HepG2 (cell line): ENCODE results near the gene EXOSC9. TPM values are rescaled to one million over a fixed set of nuclear protein-coding genes. Genes with fewer than 3 reads are reported as not detected.

Experiments
- ATAC-seq: fragments of 200-7000 bp; cut with Tn5 transposase; 3 replicates; pipeline ENCODE4 v1.9.1; 2020; ENCODE audit warnings: mild to moderate bottlenecking, moderate library complexity
- BruUV-seq: library from RNA; stranded (reverse); fragments of 400-500 nt; replicated peaks from 2 replicates; lab custom pipeline; 2021; lab: Mats Ljungman, UMichigan
- CTCF ChIA-PET: fragments of 300-600 bp; formaldehyde crosslinking; extraction: SDS; loops from one replicate; lab custom pipeline; 2021; ENCODE audit warnings: low total read pairs, inconsistent platforms, low intra/inter-chr PET ratio; lab: Yijun Ruan, JAX
- POLR2A ChIA-PET: fragments of 350-600 bp; sonication (Branson Sonifier 250); formaldehyde crosslinking; loops from one replicate; lab custom pipeline; 2020; ENCODE audit warnings: antibody characterized with exemption, inconsistent platforms; lab: Yijun Ruan, JAX
- DNase-seq: peaks from one replicate; pipeline ENCODE4 v3.0.0-alpha.2; 2015; ENCODE audit warnings: low spot score
- FAIRE-seq: peaks from 3 replicates; lab custom pipeline; 2011; peaks lifted over from hg19 to GRCh38; lab: Jason Lieb, UNC
- H2AFZ ChIP-seq: one replicate; pipeline ENCODE4 v1.6.1; 2011; ENCODE audit warnings: low read length, inconsistent platforms
- H3K27ac ChIP-seq: fragments of 300-600 bp; 3 replicates; pipeline ENCODE4 v1.8.0; 2011; ENCODE audit warnings: mixed run types, mild to moderate bottlenecking, mixed read lengths, low read length, inconsistent platforms; ENCODE audit not compliant: insufficient read depth; ENCODE audit errors: extremely low read length
- H3K27me3 ChIP-seq, 2 experiments: fragments of 200-600 bp in 1 of 2; 2 replicates in 1 of 2; 3 replicates in 1 of 2; pipeline versions ENCODE4 v1.6.0 to v1.8.0; 2011; ENCODE audit warnings: low read length in 2 of 2, mild to moderate bottlenecking in 2 of 2, moderate library complexity in 2 of 2, inconsistent platforms in 1 of 2; ENCODE audit not compliant: insufficient read depth in 2 of 2, control insufficient read depth in 1 of 2
- H3K36me3 ChIP-seq, 2 experiments: fragments of 200-600 bp in 1 of 2; replicated peaks in 1 of 2; 2 replicates in 1 of 2; 3 replicates in 1 of 2; pipeline versions ENCODE4 v1.5.1 to v1.8.0; 2011; ENCODE audit warnings: low read length in 2 of 2, inconsistent platforms in 1 of 2; ENCODE audit not compliant: insufficient read depth in 2 of 2, control insufficient read depth in 1 of 2
- H3K4me1 ChIP-seq: 2 replicates; pipeline ENCODE4 v1.5.1; 2012; ENCODE audit warnings: low read length, inconsistent platforms; ENCODE audit not compliant: insufficient read depth
- H3K4me2 ChIP-seq: 2 replicates; pipeline ENCODE4 v1.6.0; 2011; ENCODE audit warnings: low read depth, low read length, inconsistent platforms
- H3K4me3 ChIP-seq, 3 experiments: fragments of 200-600 bp in 1 of 3; sonication (generic), shearing (Covaris generic) in 1 of 3; replicated peaks in 1 of 3; 2 replicates each; pipeline ENCODE4 v1.5.1; 2011 to 2016; ENCODE audit warnings: low read length in 3 of 3, inconsistent platforms in 2 of 3, low read depth in 2 of 3, mild to moderate bottlenecking in 2 of 3, control low read depth in 1 of 3, mixed read lengths in 1 of 3; ENCODE audit not compliant: insufficient read depth in 1 of 3
- H3K79me2 ChIP-seq: one replicate; pipeline ENCODE4 v1.6.1; 2011; ENCODE audit warnings: low read length, inconsistent platforms; ENCODE audit not compliant: insufficient read depth
- H3K9ac ChIP-seq: 2 replicates; pipeline ENCODE4 v1.6.0; 2011; ENCODE audit warnings: mild to moderate bottlenecking, low read depth, low read length, inconsistent platforms; ENCODE audit not compliant: insufficient read depth
- H3K9me3 ChIP-seq: 2 replicates; pipeline ENCODE4 v1.5.1; 2012; ENCODE audit warnings: mild to moderate bottlenecking, low read length
- H4K20me1 ChIP-seq: 2 replicates; pipeline ENCODE4 v1.6.0; 2011; ENCODE audit warnings: inconsistent platforms, mild to moderate bottlenecking, low read length, moderate library complexity; ENCODE audit not compliant: insufficient read depth
- ARNT ChIP-seq: fragments of 450-650 bp; IDR thresholded peaks from 2 replicates; pipeline ENCODE4 v1.6.1; 2017
- KAT2B ChIP-seq: fragments of 150-350 bp; IDR thresholded peaks from 2 replicates; pipeline ENCODE4 v1.6.1; 2014; ENCODE audit warnings: low read depth, low read length, borderline replicate concordance
- NFAT5 ChIP-seq: sonication (generic); formaldehyde crosslinking; IDR thresholded peaks from 2 replicates; pipeline ENCODE4 v1.4.0; 2020; ENCODE audit warnings: missing genetic modification reagents
- RFXAP ChIP-seq: sonication (generic); formaldehyde crosslinking; IDR thresholded peaks from 2 replicates; pipeline ENCODE4 v1.4.0; 2020; ENCODE audit warnings: missing genetic modification reagents, borderline replicate concordance
- STAG1 ChIP-seq: sonication (generic); formaldehyde crosslinking; IDR thresholded peaks from 2 replicates; pipeline ENCODE4 v1.4.0; 2020; ENCODE audit warnings: missing genetic modification reagents
- TBL1XR1 ChIP-seq: fragments of 150-350 bp; IDR thresholded peaks from 2 replicates; pipeline ENCODE4 v1.6.1; 2014; ENCODE audit warnings: borderline replicate concordance, low read length; ENCODE audit not compliant: partially characterized antibody
- ZNF180 ChIP-seq: sonication (generic); formaldehyde crosslinking; IDR thresholded peaks from 2 replicates; pipeline ENCODE4 v1.4.0; 2020; ENCODE audit warnings: low read depth, missing genetic modification reagents, borderline replicate concordance
- ZNF687 ChIP-seq: sonication (generic); formaldehyde crosslinking; IDR thresholded peaks from 2 replicates; pipeline ENCODE4 v1.5.1; 2020; ENCODE audit warnings: mild to moderate bottlenecking, missing genetic modification reagents, moderate library complexity
- ZNF781 ChIP-seq: sonication (generic); formaldehyde crosslinking; IDR thresholded peaks from 2 replicates; pipeline ENCODE4 v1.5.1; 2020; ENCODE audit warnings: borderline replicate concordance, mild to moderate bottlenecking, missing genetic modification reagents; ENCODE audit errors: not compliant biosample characterization
- ZSCAN21 ChIP-seq: sonication (generic); formaldehyde crosslinking; IDR thresholded peaks from 2 replicates; pipeline ENCODE4 v1.8.0; 2022; ENCODE audit warnings: mild to moderate bottlenecking, missing genetic modification reagents, moderate library complexity, borderline replicate concordance
- WGBS: methylation state at CpG from one replicate; pipeline ENCODE4 v1.1.6; 2017; ENCODE audit warnings: low lambda C conversion rate; 5-methylcytosine and 5-hydroxymethylcytosine counted together
- in situ Hi-C: cut with HindIII; loops from 2 replicates; pipeline ENCODE4 v1.10.0; 2017; ENCODE audit warnings: low pct_unique_long_range_greater_than_20kb; ENCODE audit not compliant: extremely low pct_ligation_motif_present
- intact Hi-C: fragments of 100-400 bp; cut with micrococcal nuclease; formaldehyde crosslinking; loops from one replicate; pipeline ENCODE4 v1.10.0; 2022; ENCODE audit not compliant: unreplicated experiment
- polyA plus RNA-seq, 8 experiments: library from polyadenylated mRNA; depleted of rRNA in 3 of 8; stranded (reverse) in 7 of 8; unstranded in 1 of 8; fragments of >200 nt; fragmentation: Illumina TruSeq in 4 of 8; extraction: Trizol in 4 of 8; gene quantifications; 2 replicates each; pipeline versions ENCODE4 v1.2.1 to v1.2.3, GENCODE V29; 2011 to 2016; ENCODE audit warnings: low read depth in 4 of 8, missing spikeins in 1 of 8, mixed read lengths in 1 of 8; ENCODE audit not compliant: insufficient read depth in 1 of 8
- total RNA-seq, 5 experiments: library from RNA; depleted of rRNA; stranded (reverse); fragments of >200 nt; fragmentation: Illumina TruSeq; extraction: Trizol; gene quantifications; 2 replicates each; pipeline ENCODE4 v1.2.3, GENCODE V29; 2016; ENCODE audit warnings: low read depth in 1 of 5
- TF ChIP-seq, protein P1 (sequence below), 2 experiments: IDR thresholded peaks; 2 replicates each; pipeline ENCODE4 v1.6.1; 2011 to 2012; ENCODE audit warnings: low read length in 2 of 2, borderline replicate concordance in 1 of 2, low read depth in 1 of 2, mild to moderate bottlenecking in 1 of 2, moderate library complexity in 1 of 2

The EXOSC9 gene
- total and polyA plus RNA-seq, 2 of the 13 experiments (the other 11 are each of a cell fraction or from before 2014, with no cell fraction given), result 26.0 to 48.0 TPM

GRCh38 chr4:121764303-121764701 lies 36.8 kb upstream of the EXOSC9 start:
- FAIRE-seq (no peak), DNase-seq (no peak), ATAC-seq (no peak)
- Histone ChIP-seq H3K9ac (no peak overlapping the region), H3K36me3 (no peaks in the 10 kb centered on the region), H3K27me3 (peaks cover 9 to 57% of the 10 kb centered on the region in 2 experiments; a peak in 4 of 5 replicates), H3K4me2 (peak overlapping the region; percentile 21), H3K9me3 (no peaks in the 10 kb centered on the region), H3K79me2 (no peaks in the 10 kb centered on the region), H3K27ac (no peak overlapping the region), H2AFZ (no peak overlapping the region), H4K20me1 (no peaks in the 10 kb centered on the region), H3K4me3 (0 out of 6 replicates have a peak overlapping the region, but pooled peaks of 1 of the 3 experiments have one; percentile 27), H3K4me1 (no peaks in the 10 kb centered on the region)
- intact Hi-C loops, result no loop called here
- WGBS, result 70% methylated on average over 14 of the region's 14 CpGs
- no TSS peak for BruUV-seq
- POLR2A ChIA-PET, result no interaction called here
- CTCF ChIA-PET, result no interaction called here
- in situ Hi-C loops, result no loop called here
- no peak for TF ChIP-seq ZNF781
- TF ChIP-seq ZNF687 (CRISPR knock-in tag), result no peak
- no peak for TF ChIP-seq RFXAP (CRISPR knock-in tag)
- no peak for TF ChIP-seq TBL1XR1
- TF ChIP-seq, protein P1, sequence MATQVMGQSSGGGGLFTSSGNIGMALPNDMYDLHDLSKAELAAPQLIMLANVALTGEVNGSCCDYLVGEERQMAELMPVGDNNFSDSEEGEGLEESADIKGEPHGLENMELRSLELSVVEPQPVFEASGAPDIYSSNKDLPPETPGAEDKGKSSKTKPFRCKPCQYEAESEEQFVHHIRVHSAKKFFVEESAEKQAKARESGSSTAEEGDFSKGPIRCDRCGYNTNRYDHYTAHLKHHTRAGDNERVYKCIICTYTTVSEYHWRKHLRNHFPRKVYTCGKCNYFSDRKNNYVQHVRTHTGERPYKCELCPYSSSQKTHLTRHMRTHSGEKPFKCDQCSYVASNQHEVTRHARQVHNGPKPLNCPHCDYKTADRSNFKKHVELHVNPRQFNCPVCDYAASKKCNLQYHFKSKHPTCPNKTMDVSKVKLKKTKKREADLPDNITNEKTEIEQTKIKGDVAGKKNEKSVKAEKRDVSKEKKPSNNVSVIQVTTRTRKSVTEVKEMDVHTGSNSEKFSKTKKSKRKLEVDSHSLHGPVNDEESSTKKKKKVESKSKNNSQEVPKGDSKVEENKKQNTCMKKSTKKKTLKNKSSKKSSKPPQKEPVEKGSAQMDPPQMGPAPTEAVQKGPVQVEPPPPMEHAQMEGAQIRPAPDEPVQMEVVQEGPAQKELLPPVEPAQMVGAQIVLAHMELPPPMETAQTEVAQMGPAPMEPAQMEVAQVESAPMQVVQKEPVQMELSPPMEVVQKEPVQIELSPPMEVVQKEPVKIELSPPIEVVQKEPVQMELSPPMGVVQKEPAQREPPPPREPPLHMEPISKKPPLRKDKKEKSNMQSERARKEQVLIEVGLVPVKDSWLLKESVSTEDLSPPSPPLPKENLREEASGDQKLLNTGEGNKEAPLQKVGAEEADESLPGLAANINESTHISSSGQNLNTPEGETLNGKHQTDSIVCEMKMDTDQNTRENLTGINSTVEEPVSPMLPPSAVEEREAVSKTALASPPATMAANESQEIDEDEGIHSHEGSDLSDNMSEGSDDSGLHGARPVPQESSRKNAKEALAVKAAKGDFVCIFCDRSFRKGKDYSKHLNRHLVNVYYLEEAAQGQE (IDR thresholded peaks at IDR 0.05; ENCODE audit: borderline replicate concordance in 1 of 2, low read depth in 1 of 2, low read length in 2 of 2), result no peak
- no peak for TF ChIP-seq KAT2B
- TF ChIP-seq STAG1, result no peak
- no peak for TF ChIP-seq NFAT5 (CRISPR knock-in tag)
- TF ChIP-seq ZSCAN21 (CRISPR knock-in tag), result no peak
- TF ChIP-seq ZNF180 (CRISPR knock-in tag), result no peak
- TF ChIP-seq ARNT, result no peak
